GM10847 (cell line): ENCODE results near the gene TEX13B.

Source experiments
- POLR2A ChIP-seq: IDR thresholded peaks from 2 replicates; pipeline ENCODE4 v1.6.1; 2011; ENCODE audit not compliant: insufficient read length; ENCODE audit errors: extremely low read depth

TEX13B gene

GRCh38 chrX:107978707-107979307 is 3.4 kb downstream of the TEX13B start:
- no peak for TF ChIP-seq POLR2A

GRCh38 chrX:107978071-107978470 is 4.1 kb downstream of the TEX13B start:
- TF ChIP-seq POLR2A = no peak

- TF ChIP-seq POLR2A = no peak
These were observed 10.5 kb downstream of the TEX13B start for GRCh38 chrX:107971636-107972035.

- no peak for TF ChIP-seq POLR2A
These were observed 12.1 kb downstream of the TEX13B start for GRCh38 chrX:107970073-107970472.

GRCh38 chrX:107968623-107969022 is 13.5 kb downstream of the TEX13B start:
- no peak for TF ChIP-seq POLR2A

- TF ChIP-seq POLR2A = no peak
These were observed 42.1 kb downstream of the TEX13B start for GRCh38 chrX:107940095-107940494.

- TF ChIP-seq POLR2A = no peak
These were observed 45.8 kb downstream of the TEX13B start for GRCh38 chrX:107936434-107936730.

- TF ChIP-seq POLR2A = no peak
These were observed 46.3 kb downstream of the TEX13B start for GRCh38 chrX:107935664-107936433.

- TF ChIP-seq POLR2A = no peak
These were observed 47.0 kb downstream of the TEX13B start for GRCh38 chrX:107935200-107935599.

GRCh38 chrX:107934262-107934661 is 47.9 kb downstream of the TEX13B start:
- TF ChIP-seq POLR2A = no peak
